H1 (cell line): ENCODE data around the gene DRAXIN.

ENCODE experiments used
- CBX5 ChIP-seq: fragments of 300-800, 300-1000 bp; sonication (generic); IDR thresholded peaks from 2 replicates; pipeline ENCODE4 v1.7.1; 2016; ENCODE audit warnings: antibody characterized with exemption, low read length, low read depth
- EP300 ChIP-seq, 2 experiments: IDR thresholded peaks; 1 replicate in 1 of 2; 2 replicates in 1 of 2; pipeline ENCODE4 v1.6.1; 2011 to 2012; ENCODE audit warnings: low read depth in 2 of 2, low read length in 2 of 2, mild to moderate bottlenecking in 2 of 2, borderline replicate concordance in 1 of 2, inconsistent platforms in 1 of 2, moderate library complexity in 1 of 2
- POLR2AphosphoS5 ChIP-seq: IDR thresholded peaks from 2 replicates; pipeline ENCODE4 v1.6.1; 2011; ENCODE audit warnings: low read depth, low read length
- RXRA ChIP-seq: IDR thresholded peaks from 2 replicates; pipeline ENCODE4 v1.6.1; 2011; ENCODE audit warnings: low read depth, mild to moderate bottlenecking, low read length, moderate library complexity; ENCODE audit not compliant: insufficient read depth
- TEAD4 ChIP-seq: IDR thresholded peaks from 2 replicates; pipeline ENCODE4 v1.6.1; 2012; ENCODE audit warnings: low read depth, low read length, inconsistent platforms, mixed read lengths
- TF ChIP-seq, protein P1 (sequence below), 3 experiments: IDR thresholded peaks; 1 replicate in 2 of 3; 2 replicates in 1 of 3; pipeline versions ENCODE4 v1.5.1 to v1.6.1; 2011; ENCODE audit warnings: low read length in 3 of 3, mild to moderate bottlenecking in 3 of 3, inconsistent platforms in 2 of 3, low read depth in 1 of 3, moderate library complexity in 1 of 3; ENCODE audit not compliant: insufficient read depth in 1 of 3; ENCODE audit errors: control extremely low read depth in 1 of 3

DNA sequence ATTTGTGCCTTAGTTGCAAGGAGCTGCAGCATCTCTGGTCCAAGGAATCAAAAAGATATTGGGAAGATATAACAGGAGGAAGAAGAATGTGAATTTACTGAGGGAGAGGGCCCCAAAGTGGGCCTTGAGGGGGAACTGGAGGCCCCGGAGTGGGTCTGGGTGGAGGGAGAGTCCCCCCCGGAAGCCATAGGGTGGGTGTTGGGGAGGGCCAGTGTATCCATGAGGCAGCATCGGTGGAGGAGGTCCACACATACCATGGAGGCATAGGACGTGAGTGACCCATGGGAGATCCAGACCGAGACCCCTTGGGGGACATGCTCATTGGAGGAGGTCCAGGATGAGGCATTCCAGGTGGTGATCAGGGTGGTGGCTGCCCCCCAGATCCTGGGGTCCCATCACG is 69.8 kb downstream of the DRAXIN start:
- TF ChIP-seq, protein P1, sequence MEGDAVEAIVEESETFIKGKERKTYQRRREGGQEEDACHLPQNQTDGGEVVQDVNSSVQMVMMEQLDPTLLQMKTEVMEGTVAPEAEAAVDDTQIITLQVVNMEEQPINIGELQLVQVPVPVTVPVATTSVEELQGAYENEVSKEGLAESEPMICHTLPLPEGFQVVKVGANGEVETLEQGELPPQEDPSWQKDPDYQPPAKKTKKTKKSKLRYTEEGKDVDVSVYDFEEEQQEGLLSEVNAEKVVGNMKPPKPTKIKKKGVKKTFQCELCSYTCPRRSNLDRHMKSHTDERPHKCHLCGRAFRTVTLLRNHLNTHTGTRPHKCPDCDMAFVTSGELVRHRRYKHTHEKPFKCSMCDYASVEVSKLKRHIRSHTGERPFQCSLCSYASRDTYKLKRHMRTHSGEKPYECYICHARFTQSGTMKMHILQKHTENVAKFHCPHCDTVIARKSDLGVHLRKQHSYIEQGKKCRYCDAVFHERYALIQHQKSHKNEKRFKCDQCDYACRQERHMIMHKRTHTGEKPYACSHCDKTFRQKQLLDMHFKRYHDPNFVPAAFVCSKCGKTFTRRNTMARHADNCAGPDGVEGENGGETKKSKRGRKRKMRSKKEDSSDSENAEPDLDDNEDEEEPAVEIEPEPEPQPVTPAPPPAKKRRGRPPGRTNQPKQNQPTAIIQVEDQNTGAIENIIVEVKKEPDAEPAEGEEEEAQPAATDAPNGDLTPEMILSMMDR (IDR thresholded peaks at IDR 0.05; ENCODE audit: control extremely low read depth in 1 of 3, insufficient read depth in 1 of 3, low read depth in 1 of 3, low read length in 3 of 3): no peak
- no peak for TF ChIP-seq CBX5
- TF ChIP-seq TEAD4: no peak
- no peak for TF ChIP-seq POLR2AphosphoS5
- no peak for TF ChIP-seq EP300 (IDR thresholded peaks at IDR 0.05; ENCODE audit: borderline replicate concordance in 1 of 2, low read depth in 2 of 2, low read length in 2 of 2)
- TF ChIP-seq RXRA: no peak
